ENCODE data around the gene PLXNA4. TPM values are rescaled to one million over a fixed set of nuclear protein-coding genes. Genes with fewer than 3 reads are reported as not detected.

The PLXNA4 gene
- total RNA-seq, 2 donors from 2014 or later: 0.41 to 2.8 TPM

- Histone ChIP-seq H3K27ac (no peak overlapping the region), H3K9me3 (no peaks in the 10 kb centered on the region), H3K27me3 (replicated peaks; ENCODE audit: insufficient read depth) (no peaks in the 10 kb centered on the region), H3K36me3 (no peaks in the 10 kb centered on the region), H3K4me1 (replicated peaks) (no peaks in the 10 kb centered on the region), H3K4me3 (no peak overlapping the region)
- intact Hi-C loops (cut with DNase I): no loop called here
- WGBS: 34% methylated on average over 12 of the region's 12 CpGs
- TF ChIP-seq POLR2A (IDR thresholded peaks at IDR 0.05) (no peak), POLR2AphosphoS5 (IDR thresholded peaks at IDR 0.05) (no peak)
- TF ChIP-seq, protein P1, sequence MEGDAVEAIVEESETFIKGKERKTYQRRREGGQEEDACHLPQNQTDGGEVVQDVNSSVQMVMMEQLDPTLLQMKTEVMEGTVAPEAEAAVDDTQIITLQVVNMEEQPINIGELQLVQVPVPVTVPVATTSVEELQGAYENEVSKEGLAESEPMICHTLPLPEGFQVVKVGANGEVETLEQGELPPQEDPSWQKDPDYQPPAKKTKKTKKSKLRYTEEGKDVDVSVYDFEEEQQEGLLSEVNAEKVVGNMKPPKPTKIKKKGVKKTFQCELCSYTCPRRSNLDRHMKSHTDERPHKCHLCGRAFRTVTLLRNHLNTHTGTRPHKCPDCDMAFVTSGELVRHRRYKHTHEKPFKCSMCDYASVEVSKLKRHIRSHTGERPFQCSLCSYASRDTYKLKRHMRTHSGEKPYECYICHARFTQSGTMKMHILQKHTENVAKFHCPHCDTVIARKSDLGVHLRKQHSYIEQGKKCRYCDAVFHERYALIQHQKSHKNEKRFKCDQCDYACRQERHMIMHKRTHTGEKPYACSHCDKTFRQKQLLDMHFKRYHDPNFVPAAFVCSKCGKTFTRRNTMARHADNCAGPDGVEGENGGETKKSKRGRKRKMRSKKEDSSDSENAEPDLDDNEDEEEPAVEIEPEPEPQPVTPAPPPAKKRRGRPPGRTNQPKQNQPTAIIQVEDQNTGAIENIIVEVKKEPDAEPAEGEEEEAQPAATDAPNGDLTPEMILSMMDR (IDR thresholded peaks at IDR 0.05): no peak
- no peak for DNase-seq (ENCODE audit: low spot score)
Observed at GRCh38 chr7:132592231-132592920, 16.1 kb upstream of the PLXNA4 start.

DNA sequence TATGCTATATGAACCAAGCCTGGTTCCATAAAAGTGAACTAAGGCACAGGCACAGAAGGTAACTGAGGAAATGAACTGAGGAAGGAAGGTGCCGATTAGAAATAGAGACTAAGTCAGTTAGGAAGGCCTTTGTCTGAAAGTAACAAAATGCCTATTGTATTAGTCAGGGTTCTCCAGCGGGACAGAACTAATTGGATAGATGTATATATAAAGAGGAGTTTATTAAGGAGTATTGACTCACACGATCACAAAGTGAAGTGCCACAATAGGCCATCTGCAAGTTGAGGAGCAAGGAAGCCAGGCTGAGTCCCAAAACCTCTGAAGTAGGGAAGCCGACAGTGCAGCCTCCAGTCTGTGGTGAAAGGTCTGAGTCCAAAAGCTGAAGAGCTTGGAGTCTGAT lies 13.9 kb upstream of the PLXNA4 start:
- no peaks in the 10 kb centered on the region for H3K27me3 ChIP-seq (replicated peaks; ENCODE audit: insufficient read depth)
- intact Hi-C loops (cut with DNase I): no loop called here

GRCh38 chr7:132588596-132588995 lies 12.3 kb upstream of the PLXNA4 start:
- H3K4me3 ChIP-seq: no peak overlapping the region
- TF ChIP-seq POLR2AphosphoS5 (IDR thresholded peaks at IDR 0.05) (no peak), POLR2A (IDR thresholded peaks at IDR 0.05) (no peak)
- TF ChIP-seq, protein P1 (IDR thresholded peaks at IDR 0.05): no peak
- DNase-seq (ENCODE audit: low spot score): no peak
- H3K27me3 ChIP-seq (replicated peaks; ENCODE audit: insufficient read depth): no peaks in the 10 kb centered on the region
- H3K27ac ChIP-seq: no peak overlapping the region
- intact Hi-C loops (cut with DNase I): no loop called here
- no peaks in the 10 kb centered on the region for H3K9me3 ChIP-seq
- H3K4me1 ChIP-seq (replicated peaks): no peaks in the 10 kb centered on the region
- H3K36me3 ChIP-seq: no peaks in the 10 kb centered on the region

More for the DNA sequence above, 13.9 kb upstream of the PLXNA4 start:
- H3K27ac ChIP-seq: no peak overlapping the region
- TF ChIP-seq POLR2A (IDR thresholded peaks at IDR 0.05): no peak
- TF ChIP-seq POLR2AphosphoS5 (IDR thresholded peaks at IDR 0.05): no peak
- TF ChIP-seq, protein P1 (IDR thresholded peaks at IDR 0.05): no peak
- no peak overlapping the region for H3K4me3 ChIP-seq
- H3K9me3 ChIP-seq: no peaks in the 10 kb centered on the region
- no peaks in the 10 kb centered on the region for H3K4me1 ChIP-seq (replicated peaks)
- DNase-seq (ENCODE audit: low spot score): no peak
- WGBS: 76% methylated on average over 4 of the region's 4 CpGs
- no peaks in the 10 kb centered on the region for H3K36me3 ChIP-seq

DNA sequence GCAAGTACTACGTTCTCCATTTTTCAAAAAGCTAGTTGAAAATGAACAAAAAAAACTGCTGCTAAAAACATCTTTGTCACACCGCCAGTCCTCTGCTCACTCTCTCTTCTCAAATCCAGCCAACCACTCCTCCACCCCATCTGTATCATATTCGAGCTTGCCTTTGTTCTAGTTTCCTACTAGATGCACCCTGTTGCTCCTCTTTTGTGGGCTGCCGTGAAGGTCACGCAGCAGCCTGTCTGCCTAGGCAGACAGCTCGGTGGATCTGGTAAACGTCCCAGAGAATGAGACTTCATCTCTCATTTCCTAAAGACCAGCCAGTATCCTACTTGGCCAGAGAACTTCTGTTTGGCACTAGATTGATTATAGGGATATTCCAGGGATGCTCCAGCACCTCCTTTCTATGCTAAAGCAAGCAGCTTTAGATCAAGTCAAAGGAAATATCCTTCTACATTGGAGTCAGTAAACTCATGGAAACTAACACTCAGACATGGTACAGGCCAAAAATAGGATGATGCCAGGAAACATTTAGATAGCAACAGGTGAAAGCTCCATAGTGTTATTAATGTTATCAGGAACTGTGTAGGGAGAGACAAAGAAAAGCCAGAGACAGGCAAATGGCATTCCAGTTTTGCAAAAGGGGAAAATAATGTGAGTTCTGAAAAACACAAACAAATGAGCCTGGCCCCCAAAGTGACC lies 8.7 kb upstream of the PLXNA4 start:
- intact Hi-C loops (cut with DNase I): loop anchor here (5.0 kb wide), 2 partner anchors 638 to 898 kb away; no protein-coding TSS in a partner anchor
- Histone ChIP-seq H3K9me3 (no peaks in the 10 kb centered on the region), H3K27ac (no peak overlapping the region), H3K36me3 (no peaks in the 10 kb centered on the region), H3K27me3 (replicated peaks; ENCODE audit: insufficient read depth) (no peaks in the 10 kb centered on the region), H3K4me3 (no peak overlapping the region), H3K4me1 (replicated peaks) (no peaks in the 10 kb centered on the region)
- WGBS: 52% methylated on average over 7 of the region's 7 CpGs
- DNase-seq (ENCODE audit: low spot score): no peak
- TF ChIP-seq POLR2A (IDR thresholded peaks at IDR 0.05) (no peak), POLR2AphosphoS5 (IDR thresholded peaks at IDR 0.05) (no peak)
- TF ChIP-seq, protein P1 (IDR thresholded peaks at IDR 0.05): no peak

Data from prostate gland (tissue), 2 donors.